ENCODE data around the gene SPATA17.
"Not testable (repeated sequence)": the region's sequence is repeated elsewhere in the genome, so short reads cannot be mapped to it uniquely, and the experiment has no call there.

The SPATA17 gene, protein sequence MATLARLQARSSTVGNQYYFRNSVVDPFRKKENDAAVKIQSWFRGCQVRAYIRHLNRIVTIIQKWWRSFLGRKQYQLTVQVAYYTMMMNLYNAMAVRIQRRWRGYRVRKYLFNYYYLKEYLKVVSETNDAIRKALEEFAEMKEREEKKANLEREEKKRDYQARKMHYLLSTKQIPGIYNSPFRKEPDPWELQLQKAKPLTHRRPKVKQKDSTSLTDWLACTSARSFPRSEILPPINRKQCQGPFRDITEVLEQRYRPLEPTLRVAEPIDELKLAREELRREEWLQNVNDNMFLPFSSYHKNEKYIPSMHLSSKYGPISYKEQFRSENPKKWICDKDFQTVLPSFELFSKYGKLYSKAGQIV

GRCh38 chr1:217630711-217631591, at the start of gene SPATA17, which contains the start of gene GPATCH2:
Gene SPATA17 (plus strand): TSS chr1:217631344. CDS start chr1:217631379, 35 bp downstream.
Gene GPATCH2 (minus strand): TSS chr1:217631090. CDS start chr1:217630971, 119 bp downstream.
- peak within 1 kb of the TSS; percentile 99 for H3K27ac Mint-ChIP-seq
- peaks cover 46% of the 10 kb centered on the region for H3K4me1 Mint-ChIP-seq
- no peaks in the 10 kb centered on the region for H3K9me3 Mint-ChIP-seq
- H3K27me3 Mint-ChIP-seq = peaks cover 1% of the 10 kb centered on the region
- H3K36me3 Mint-ChIP-seq = peaks cover 2% of the 10 kb centered on the region
- H3K4me3 Mint-ChIP-seq = peak within 1 kb of the TSS; percentile 95

- not testable (repeated sequence) for H3K9me3 Mint-ChIP-seq, H3K27ac Mint-ChIP-seq, H3K4me1 Mint-ChIP-seq, H3K27me3 Mint-ChIP-seq, H3K4me3 Mint-ChIP-seq
- H3K36me3 Mint-ChIP-seq = peaks cover 19% of the 10 kb centered on the region
Observed at GRCh38 chr1:217584286-217584811, 46.8 kb upstream of the SPATA17 start.

DNA sequence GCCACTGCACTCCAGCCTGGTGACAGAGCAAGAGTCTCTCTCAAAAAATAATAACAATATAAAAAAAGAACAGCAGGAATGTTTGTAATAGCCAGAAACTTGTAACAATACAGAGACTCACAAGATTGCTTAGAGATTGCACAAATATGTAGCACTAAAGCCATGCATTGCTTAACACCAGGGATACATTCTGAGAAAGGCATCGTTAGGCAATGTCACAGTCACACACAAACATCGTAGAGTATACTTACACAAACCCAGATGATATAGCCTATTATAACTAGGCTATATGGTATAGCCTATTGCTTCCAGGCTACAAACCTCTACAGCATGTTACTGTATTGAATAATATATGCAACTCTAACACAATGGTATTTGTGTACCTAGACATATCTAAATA, 45.6 kb upstream of the SPATA17 start:
- Mint-ChIP-seq H3K27me3 (no peaks in the 10 kb centered on the region), H3K27ac (no peak overlapping the region), H3K4me3 (no peak overlapping the region), H3K36me3 (peaks cover 17% of the 10 kb centered on the region), H3K4me1 (no peaks in the 10 kb centered on the region), H3K9me3 (no peaks in the 10 kb centered on the region)

- Mint-ChIP-seq H3K36me3 (peaks cover 13% of the 10 kb centered on the region), H3K27me3 (no peaks in the 10 kb centered on the region), H3K4me1 (no peaks in the 10 kb centered on the region), H3K9me3 (no peaks in the 10 kb centered on the region), H3K4me3 (no peak overlapping the region), H3K27ac (no peak overlapping the region)
Observed at GRCh38 chr1:217586586-217586985, 44.6 kb upstream of the SPATA17 start.

DNA sequence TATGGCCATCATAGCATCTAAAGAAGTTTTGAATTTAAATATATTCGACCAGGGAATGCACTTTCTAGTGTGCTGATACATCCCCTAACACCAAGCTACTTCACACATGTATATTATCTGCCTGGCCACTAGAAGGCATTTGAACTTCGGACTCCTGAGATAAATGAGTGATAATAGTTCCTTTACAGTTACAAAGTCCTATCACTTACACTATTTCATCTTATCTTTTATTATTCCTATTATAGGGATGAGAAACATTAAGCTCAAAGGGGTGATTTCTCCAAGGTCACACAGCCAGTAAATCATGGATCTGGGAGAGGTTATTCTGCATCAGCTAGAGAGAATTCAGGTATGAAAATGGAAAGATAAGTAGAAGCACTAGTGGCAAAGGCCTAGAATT, 40.5 kb upstream of the SPATA17 start:
- Mint-ChIP-seq H3K27me3 (no peaks in the 10 kb centered on the region), H3K36me3 (peaks cover 9% of the 10 kb centered on the region), H3K9me3 (no peaks in the 10 kb centered on the region), H3K4me3 (no peak overlapping the region), H3K4me1 (no peaks in the 10 kb centered on the region), H3K27ac (peak overlapping the region; percentile 21)

- no peaks in the 10 kb centered on the region for H3K27me3 Mint-ChIP-seq
- no peak overlapping the region for H3K27ac Mint-ChIP-seq
- H3K9me3 Mint-ChIP-seq = no peaks in the 10 kb centered on the region
- H3K36me3 Mint-ChIP-seq = peaks cover 10% of the 10 kb centered on the region
- H3K4me1 Mint-ChIP-seq = no peaks in the 10 kb centered on the region
- no peak overlapping the region for H3K4me3 Mint-ChIP-seq
Observed at GRCh38 chr1:217599154-217599553, 32.0 kb upstream of the SPATA17 start.

- H3K36me3 Mint-ChIP-seq = peaks cover 11% of the 10 kb centered on the region
- no peaks in the 10 kb centered on the region for H3K9me3 Mint-ChIP-seq
- no peaks in the 10 kb centered on the region for H3K4me1 Mint-ChIP-seq
- no peak overlapping the region for H3K4me3 Mint-ChIP-seq
- no peaks in the 10 kb centered on the region for H3K27me3 Mint-ChIP-seq
- no peak overlapping the region for H3K27ac Mint-ChIP-seq
Observed at GRCh38 chr1:217602380-217602779, 28.8 kb upstream of the SPATA17 start.

GRCh38 chr1:217605390-217605789, 25.8 kb upstream of the SPATA17 start:
- H3K27ac Mint-ChIP-seq = no peak overlapping the region
- H3K4me1 Mint-ChIP-seq = no peaks in the 10 kb centered on the region
- H3K27me3 Mint-ChIP-seq = no peaks in the 10 kb centered on the region
- no peak overlapping the region for H3K4me3 Mint-ChIP-seq
- H3K36me3 Mint-ChIP-seq = peaks cover 17% of the 10 kb centered on the region
- no peaks in the 10 kb centered on the region for H3K9me3 Mint-ChIP-seq

GRCh38 chr1:217614200-217614712, 16.9 kb upstream of the SPATA17 start:
- Mint-ChIP-seq H3K27me3 (no peaks in the 10 kb centered on the region), H3K36me3 (peaks cover 15% of the 10 kb centered on the region), H3K4me1 (peaks cover 20% of the 10 kb centered on the region), H3K27ac (no peak overlapping the region), H3K4me3 (no peak overlapping the region), H3K9me3 (no peaks in the 10 kb centered on the region)

- Mint-ChIP-seq H3K27me3 (no peaks in the 10 kb centered on the region), H3K4me3 (no peak overlapping the region), H3K4me1 (peaks cover 43% of the 10 kb centered on the region), H3K36me3 (peaks cover 24% of the 10 kb centered on the region), H3K9me3 (no peaks in the 10 kb centered on the region), H3K27ac (no peak overlapping the region)
Observed at GRCh38 chr1:217617126-217617525, 14.0 kb upstream of the SPATA17 start.

GRCh38 chr1:217620814-217621213, 10.3 kb upstream of the SPATA17 start:
- peaks cover 22% of the 10 kb centered on the region for H3K36me3 Mint-ChIP-seq
- no peaks in the 10 kb centered on the region for H3K27me3 Mint-ChIP-seq
- peaks cover 53% of the 10 kb centered on the region for H3K4me1 Mint-ChIP-seq
- no peaks in the 10 kb centered on the region for H3K9me3 Mint-ChIP-seq
- no peak overlapping the region for H3K4me3 Mint-ChIP-seq
- no peak overlapping the region for H3K27ac Mint-ChIP-seq

DNA sequence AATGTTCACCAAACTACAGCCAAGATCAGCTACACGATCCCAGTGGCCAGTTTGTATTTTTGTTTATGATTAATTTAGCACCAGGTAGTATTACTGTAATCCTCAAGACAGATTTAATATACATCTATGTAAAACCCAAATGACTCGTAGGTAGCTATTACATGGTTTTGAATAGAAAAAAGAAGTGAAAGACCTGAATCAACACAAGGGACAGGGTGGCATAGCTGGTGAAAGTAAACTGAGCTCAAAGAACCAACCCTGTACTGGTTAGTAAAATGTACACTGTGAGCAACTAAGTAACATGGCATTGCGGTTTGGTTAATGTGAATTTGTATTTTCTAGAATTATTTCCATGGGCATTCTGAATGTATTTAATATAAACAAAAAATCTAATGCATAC, 9.1 kb upstream of the SPATA17 start:
- no peaks in the 10 kb centered on the region for H3K9me3 Mint-ChIP-seq
- H3K4me3 Mint-ChIP-seq = no peak overlapping the region
- no peaks in the 10 kb centered on the region for H3K27me3 Mint-ChIP-seq
- peaks cover 62% of the 10 kb centered on the region for H3K4me1 Mint-ChIP-seq
- H3K36me3 Mint-ChIP-seq = peaks cover 19% of the 10 kb centered on the region
- H3K27ac Mint-ChIP-seq = no peak overlapping the region

DNA sequence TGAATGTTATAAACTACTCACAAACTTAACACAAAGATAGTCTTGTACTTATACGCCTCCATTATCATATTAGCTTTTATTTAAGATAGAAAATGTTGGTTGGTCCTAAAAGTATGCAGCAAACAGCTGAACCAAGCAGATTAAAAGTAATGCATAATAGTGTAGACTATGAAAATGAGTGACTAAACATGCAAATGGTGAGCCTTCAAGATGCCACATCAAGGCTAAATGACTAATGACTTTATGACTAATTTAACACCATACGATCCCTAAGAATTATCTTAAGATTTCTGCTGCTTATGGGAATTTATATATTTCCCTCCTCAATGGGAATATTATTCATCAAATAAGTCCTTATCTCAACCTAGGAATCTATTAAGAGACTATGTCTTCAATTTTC, 4.8 kb upstream of the SPATA17 start:
- Mint-ChIP-seq H3K4me1 (peaks cover 75% of the 10 kb centered on the region), H3K27me3 (no peaks in the 10 kb centered on the region), H3K27ac (peak overlapping the region; percentile 65), H3K4me3 (peak overlapping the region; percentile 47), H3K9me3 (no peaks in the 10 kb centered on the region), H3K36me3 (peaks cover 5% of the 10 kb centered on the region)

DNA sequence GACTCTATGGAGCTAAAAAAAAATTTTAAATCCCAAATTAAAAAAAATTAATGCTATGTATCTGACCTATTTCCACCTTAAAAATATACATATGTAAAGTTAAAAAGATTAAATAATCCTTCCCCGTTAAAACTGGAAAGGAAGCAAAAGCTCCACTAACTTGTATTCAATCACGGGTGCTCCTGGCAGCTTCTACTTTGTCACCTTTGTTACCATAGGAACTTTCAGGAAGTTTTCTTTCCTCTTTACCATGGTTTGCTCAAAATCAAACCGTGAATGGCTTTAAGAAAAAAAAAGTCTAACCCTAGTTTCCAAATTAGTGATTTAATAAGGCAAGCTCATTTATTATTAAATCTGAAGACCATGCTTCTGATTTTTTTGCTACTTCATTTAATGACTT, 3.7 kb upstream of the SPATA17 start:
- Mint-ChIP-seq H3K27ac (no peak overlapping the region), H3K27me3 (no peaks in the 10 kb centered on the region), H3K9me3 (no peaks in the 10 kb centered on the region), H3K4me3 (no peak overlapping the region), H3K4me1 (peaks cover 70% of the 10 kb centered on the region), H3K36me3 (peaks cover 2% of the 10 kb centered on the region)

GRCh38 chr1:217642455-217642854, 11.3 kb downstream of the SPATA17 start:
- Mint-ChIP-seq H3K9me3 (no peaks in the 10 kb centered on the region), H3K27me3 (peaks cover 22% of the 10 kb centered on the region), H3K36me3 (no peaks in the 10 kb centered on the region), H3K4me1 (no peaks in the 10 kb centered on the region), H3K27ac (peak overlapping the region; percentile 6), H3K4me3 (no peak overlapping the region)

DNA sequence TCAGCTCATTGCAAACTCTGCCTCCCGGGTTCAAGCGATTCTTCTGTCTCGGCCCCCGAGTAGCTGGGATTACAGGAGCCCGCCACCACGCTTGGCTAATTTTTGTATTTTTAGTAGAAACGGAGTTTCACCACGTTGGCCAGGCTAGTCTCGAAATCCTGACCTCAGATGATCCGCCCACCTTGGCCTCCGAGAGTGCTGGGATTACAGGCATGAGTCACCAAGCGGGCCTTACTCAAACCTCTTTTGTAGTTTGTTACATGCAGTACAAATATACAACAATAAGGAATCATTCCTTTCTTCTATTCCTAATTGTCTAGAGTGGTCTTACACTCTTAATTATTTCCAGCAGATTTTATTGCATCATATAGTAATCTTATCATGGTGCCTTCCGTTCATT, 16.6 kb downstream of the SPATA17 start:
- Mint-ChIP-seq H3K27ac (no peak overlapping the region), H3K9me3 (no peaks in the 10 kb centered on the region), H3K4me3 (no peak overlapping the region), H3K27me3 (peaks cover 11% of the 10 kb centered on the region), H3K36me3 (no peaks in the 10 kb centered on the region), H3K4me1 (no peaks in the 10 kb centered on the region)

All from activated naive CD4-positive, alpha-beta T cell treated with anti-CD3 and anti-CD28 coated beads, Interleukin-2, amount 50 U/mL, for 24 hours (primary cell).